Measurements from ENCODE around the gene HS6ST2.

GRCh38 chrX:132883358-132883915, 75.0 kb downstream of the HS6ST2 start:
- TF ChIP-seq POLR2AphosphoS5 (IDR thresholded peaks at IDR 0.05) (no peak), POLR2A (IDR thresholded peaks at IDR 0.05) (no peak)
